GM12801 (cell line): ENCODE results near the gene TMSB10.

ENCODE experiments used
- CTCF ChIP-seq: IDR thresholded peaks from one replicate; pipeline ENCODE4 v1.5.1; 2011; ENCODE audit warnings: control low read depth; ENCODE audit not compliant: insufficient read length; ENCODE audit errors: extremely low read depth

Gene TMSB10

DNA sequence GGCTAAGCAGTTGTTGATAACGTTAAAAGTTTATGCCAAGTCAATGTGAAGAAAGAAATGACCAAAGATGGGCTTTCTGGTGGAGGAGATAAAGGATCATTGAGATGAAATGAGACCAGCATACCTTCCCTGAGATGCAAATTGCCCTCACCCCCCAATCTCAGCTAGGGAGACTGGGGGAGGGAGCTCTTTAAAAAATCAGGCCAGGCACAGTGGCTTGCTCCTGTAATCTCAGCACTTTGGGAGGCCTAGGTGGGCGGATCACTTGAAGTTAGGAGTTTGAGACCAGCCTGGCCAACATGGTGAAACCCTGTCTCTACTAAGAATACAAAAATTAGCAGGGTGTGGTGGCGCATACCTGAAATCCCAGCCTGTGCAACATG lies 34.6 kb downstream of the TMSB10 start:
- no peak for TF ChIP-seq CTCF

DNA sequence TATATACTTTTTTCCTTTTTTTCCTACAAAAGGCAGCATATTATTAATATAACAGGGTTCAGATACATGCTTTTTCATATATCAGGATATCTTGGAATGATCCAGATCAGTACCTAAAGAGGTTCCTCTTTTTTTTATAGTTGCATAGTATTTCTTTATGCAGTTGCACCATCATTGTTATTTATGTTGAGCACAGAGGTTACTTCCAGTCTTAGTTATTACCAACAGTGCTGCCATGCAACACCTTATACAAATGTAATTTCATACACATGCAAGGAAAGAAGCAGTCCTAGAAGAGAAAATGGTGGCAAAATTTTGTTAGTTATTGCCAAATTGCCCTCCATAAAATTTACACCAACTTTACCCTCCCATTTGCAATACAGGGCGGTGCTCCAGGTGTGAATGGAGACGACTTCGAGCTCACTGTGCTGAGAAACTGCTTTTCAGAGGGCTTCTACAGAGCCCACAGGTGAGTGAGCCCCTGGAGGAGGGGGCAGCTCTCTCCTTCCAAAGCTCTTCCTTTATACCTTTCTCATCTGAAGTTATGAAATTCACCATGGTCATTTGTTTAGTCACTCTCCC lies 35.5 kb downstream of the TMSB10 start:
- no peak for TF ChIP-seq CTCF

- TF ChIP-seq CTCF, result no peak
These were observed 36.7 kb downstream of the TMSB10 start for GRCh38 chr2:84942166-84942565.

GRCh38 chr2:84942964-84943421 lies 37.5 kb downstream of the TMSB10 start:
- no peak for TF ChIP-seq CTCF

GRCh38 chr2:84944295-84944909 lies 38.9 kb downstream of the TMSB10 start:
- no peak for TF ChIP-seq CTCF

- TF ChIP-seq CTCF, result no peak
These were observed 41.0 kb downstream of the TMSB10 start for GRCh38 chr2:84946204-84947009.

DNA sequence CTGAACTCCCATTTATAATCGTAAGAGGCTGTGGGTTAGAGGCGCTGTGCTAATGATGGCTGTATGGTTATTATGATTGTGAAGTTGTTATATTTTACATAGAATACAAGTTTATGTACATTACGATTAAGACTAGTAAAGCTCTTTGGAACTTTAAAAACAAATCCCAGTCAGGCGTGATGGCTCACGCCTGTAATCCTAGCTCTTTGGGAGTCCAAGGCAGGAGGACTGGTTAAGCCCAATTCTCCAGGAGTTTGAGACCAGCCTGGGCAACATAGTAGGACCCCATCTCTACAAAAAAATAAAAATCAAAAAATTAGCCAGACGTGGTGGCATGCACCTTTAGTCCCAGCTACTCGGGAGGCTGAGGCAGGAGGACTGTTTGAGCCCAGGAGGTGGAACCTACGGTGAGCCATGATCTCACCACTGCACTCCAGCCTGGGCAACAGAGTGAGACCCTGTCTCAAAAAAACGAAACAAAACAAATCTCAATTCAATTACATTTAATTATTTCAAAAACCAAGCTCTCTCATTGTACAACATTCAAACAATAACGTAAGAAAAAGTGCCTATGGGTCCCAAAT lies 41.6 kb downstream of the TMSB10 start:
- no peak for TF ChIP-seq CTCF
